GM12878 (cell line): ENCODE data around the gene FMN2.

Experiments used
- GABPA ChIP-seq: IDR thresholded peaks from 2 replicates; pipeline ENCODE4 v1.6.1; 2014; ENCODE audit warnings: antibody characterized with exemption, low read depth, mild to moderate bottlenecking, inconsistent platforms
- RAD51 ChIP-seq: fragments of 450-650 bp; IDR thresholded peaks from 2 replicates; pipeline ENCODE4 v1.6.1; 2016; ENCODE audit warnings: moderate library complexity, mild to moderate bottlenecking, inconsistent platforms
- RFX5 ChIP-seq: IDR thresholded peaks from 2 replicates; pipeline ENCODE4 v1.6.1; 2011; ENCODE audit warnings: low read depth, low read length, improper control_type of control experiment
- SUZ12 ChIP-seq: fragments of 200-600 bp; sonication (generic); IDR thresholded peaks from one replicate; pipeline ENCODE4 v1.6.1; 2018; ENCODE audit warnings: antibody characterized with exemption, mild to moderate bottlenecking; ENCODE audit not compliant: unreplicated experiment
- ZZZ3 ChIP-seq: IDR thresholded peaks from 2 replicates; pipeline ENCODE4 v1.6.1; 2011; ENCODE audit warnings: low read depth; ENCODE audit not compliant: control insufficient read depth, insufficient read length
- TF ChIP-seq, protein P1 (sequence below), 3 experiments: IDR thresholded peaks in 2 of 3; conservative IDR thresholded peaks in 1 of 3; 2 replicates each; pipeline ENCODE4 v1.5.1; 2011; ENCODE audit warnings: low read depth in 3 of 3, low read length in 3 of 3, mild to moderate bottlenecking in 3 of 3, control low read depth in 2 of 3, moderate library complexity in 2 of 3, inconsistent platforms in 1 of 3, mixed read lengths in 1 of 3; ENCODE audit not compliant: control insufficient read depth in 2 of 3, insufficient read depth in 1 of 3; ENCODE audit errors: extremely low read depth in 1 of 3
- TF ChIP-seq, protein P2 (sequence below): IDR thresholded peaks from 2 replicates; pipeline ENCODE4 v1.6.1; 2012; ENCODE audit warnings: low read depth, low read length, improper control_type of control experiment

DNA sequence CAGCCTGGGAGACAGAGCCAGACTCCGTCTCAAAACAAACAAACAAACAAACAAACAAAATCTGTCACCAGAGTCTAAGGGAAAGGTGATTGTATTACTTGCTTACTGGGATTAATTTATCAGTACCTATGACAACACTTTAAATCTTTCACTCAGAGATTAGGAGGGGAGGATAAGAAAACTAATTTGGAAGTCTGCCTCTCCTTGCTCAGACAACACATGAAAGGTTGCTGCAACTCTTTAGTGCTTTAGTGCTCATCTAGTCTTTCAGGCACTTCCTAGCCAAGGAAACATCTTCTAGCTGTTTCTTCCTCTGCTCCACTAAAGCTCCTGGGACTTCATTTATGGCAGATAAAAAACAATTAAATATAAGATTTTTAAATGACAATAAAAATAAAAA, 7.3 kb upstream of the FMN2 start:
- TF ChIP-seq, protein P1, sequence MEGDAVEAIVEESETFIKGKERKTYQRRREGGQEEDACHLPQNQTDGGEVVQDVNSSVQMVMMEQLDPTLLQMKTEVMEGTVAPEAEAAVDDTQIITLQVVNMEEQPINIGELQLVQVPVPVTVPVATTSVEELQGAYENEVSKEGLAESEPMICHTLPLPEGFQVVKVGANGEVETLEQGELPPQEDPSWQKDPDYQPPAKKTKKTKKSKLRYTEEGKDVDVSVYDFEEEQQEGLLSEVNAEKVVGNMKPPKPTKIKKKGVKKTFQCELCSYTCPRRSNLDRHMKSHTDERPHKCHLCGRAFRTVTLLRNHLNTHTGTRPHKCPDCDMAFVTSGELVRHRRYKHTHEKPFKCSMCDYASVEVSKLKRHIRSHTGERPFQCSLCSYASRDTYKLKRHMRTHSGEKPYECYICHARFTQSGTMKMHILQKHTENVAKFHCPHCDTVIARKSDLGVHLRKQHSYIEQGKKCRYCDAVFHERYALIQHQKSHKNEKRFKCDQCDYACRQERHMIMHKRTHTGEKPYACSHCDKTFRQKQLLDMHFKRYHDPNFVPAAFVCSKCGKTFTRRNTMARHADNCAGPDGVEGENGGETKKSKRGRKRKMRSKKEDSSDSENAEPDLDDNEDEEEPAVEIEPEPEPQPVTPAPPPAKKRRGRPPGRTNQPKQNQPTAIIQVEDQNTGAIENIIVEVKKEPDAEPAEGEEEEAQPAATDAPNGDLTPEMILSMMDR (IDR thresholded peaks at IDR 0.05 in 2 of 3, conservative IDR thresholded peaks at IDR 0.05 in 1 of 3; ENCODE audit: control insufficient read depth in 2 of 3, extremely low read depth in 1 of 3, insufficient read depth in 1 of 3, low read depth in 3 of 3, low read length in 3 of 3): no peak
- TF ChIP-seq GABPA: no peak
- TF ChIP-seq RFX5: no peak
- TF ChIP-seq, protein P2, sequence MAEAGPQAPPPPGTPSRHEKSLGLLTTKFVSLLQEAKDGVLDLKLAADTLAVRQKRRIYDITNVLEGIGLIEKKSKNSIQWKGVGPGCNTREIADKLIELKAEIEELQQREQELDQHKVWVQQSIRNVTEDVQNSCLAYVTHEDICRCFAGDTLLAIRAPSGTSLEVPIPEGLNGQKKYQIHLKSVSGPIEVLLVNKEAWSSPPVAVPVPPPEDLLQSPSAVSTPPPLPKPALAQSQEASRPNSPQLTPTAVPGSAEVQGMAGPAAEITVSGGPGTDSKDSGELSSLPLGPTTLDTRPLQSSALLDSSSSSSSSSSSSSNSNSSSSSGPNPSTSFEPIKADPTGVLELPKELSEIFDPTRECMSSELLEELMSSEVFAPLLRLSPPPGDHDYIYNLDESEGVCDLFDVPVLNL: no peak
- no peak for TF ChIP-seq RAD51
- no peak for TF ChIP-seq ZZZ3
- TF ChIP-seq SUZ12: no peak
